Hippocampal formation (tissue), 2 donors: ENCODE results near the gene ACOT11.
"Not testable (repeated sequence)": the region's sequence is repeated elsewhere in the genome, so short reads cannot be mapped to it uniquely, and the experiment has no call there.

ENCODE experiments used
- DNase-seq, 2 donors: peaks; one replicate each; lab custom pipeline; 2025; lab: John Stamatoyannopoulos, UW

Gene ACOT11

DNA sequence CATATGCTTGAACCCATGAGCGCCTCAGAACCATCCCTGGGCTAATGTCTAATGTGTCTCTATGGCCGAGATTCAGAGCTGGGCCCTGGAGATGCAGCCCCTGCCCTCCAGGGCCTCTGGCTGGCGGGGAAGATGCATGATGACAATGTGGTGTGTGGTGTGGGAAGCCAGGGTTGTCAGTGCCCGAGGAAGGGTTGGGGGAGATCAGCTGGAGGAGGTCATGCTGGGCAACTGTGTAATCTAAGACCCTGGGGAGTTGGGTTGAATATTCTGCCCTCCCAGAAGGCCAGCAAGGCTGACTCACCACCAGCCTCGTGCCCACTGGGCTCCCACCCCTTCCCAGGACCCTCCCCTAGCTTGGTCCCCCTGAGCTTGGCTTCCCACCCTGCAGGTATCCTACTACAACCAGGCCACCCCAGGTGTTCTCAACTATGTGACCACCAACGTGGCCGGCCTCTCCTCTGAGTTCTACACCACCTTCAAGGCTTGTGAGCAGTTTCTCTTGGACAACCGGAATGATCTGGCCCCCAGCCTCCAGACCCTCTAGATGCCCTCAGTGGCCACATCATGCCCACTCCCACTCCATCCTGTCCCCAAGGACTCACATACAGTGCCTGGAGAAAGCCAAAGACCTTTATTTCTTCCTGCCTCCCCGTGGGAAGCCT, 60.7 kb downstream of the ACOT11 start:
- no peak for DNase-seq

DNA sequence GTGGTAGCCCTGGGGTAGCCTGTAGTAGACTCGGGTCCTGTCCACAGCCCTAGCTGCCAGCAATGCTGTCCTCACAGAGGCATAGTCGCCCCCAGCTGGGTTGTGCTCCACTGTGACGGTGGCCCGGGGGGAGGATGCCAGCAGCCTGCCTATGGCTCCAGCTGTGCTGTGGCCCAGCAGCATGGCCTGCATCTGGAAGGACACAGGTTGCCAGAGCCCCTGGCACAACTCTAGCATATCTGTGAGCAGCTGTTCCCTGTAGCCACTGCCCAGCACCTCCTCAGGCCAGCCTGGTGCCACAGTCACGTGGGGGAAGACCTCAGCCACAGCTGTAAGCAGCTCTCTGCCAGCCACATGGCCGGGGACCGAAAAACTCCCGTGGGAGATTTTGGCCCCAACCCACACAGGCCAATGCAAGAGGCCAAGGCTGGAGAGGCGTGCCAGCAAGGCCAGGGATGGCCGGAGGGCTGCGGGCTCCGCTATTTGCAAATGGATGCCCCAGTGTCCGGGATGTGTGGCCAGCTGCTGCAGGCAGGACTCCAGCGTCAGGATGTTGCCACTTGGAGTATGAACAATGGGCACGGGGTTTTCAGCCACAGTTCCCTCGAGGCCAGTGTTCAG, 61.4 kb downstream of the ACOT11 start:
- DNase-seq, result peak in 1 of 2 donors; percentile 59

DNA sequence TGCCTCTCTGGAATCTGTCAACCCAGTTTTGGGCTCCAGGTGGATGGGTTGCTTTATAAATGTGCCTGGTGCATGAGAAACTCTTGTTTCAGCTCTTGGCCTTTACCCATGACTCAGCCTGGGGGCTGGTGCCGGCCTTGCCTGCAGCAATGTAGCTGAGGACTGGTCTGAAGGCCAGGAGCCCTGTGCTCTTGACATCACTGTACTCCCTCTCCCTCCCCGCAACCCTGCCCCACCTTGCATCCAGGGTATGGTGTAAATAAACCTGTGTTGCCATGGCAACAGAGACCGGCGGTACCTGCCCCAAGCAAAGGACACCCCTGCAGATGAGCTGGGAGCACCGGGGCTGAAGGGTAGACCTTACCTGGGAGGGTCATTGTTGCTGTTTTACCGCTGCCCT, 62.0 kb downstream of the ACOT11 start:
- no peak for DNase-seq

DNA sequence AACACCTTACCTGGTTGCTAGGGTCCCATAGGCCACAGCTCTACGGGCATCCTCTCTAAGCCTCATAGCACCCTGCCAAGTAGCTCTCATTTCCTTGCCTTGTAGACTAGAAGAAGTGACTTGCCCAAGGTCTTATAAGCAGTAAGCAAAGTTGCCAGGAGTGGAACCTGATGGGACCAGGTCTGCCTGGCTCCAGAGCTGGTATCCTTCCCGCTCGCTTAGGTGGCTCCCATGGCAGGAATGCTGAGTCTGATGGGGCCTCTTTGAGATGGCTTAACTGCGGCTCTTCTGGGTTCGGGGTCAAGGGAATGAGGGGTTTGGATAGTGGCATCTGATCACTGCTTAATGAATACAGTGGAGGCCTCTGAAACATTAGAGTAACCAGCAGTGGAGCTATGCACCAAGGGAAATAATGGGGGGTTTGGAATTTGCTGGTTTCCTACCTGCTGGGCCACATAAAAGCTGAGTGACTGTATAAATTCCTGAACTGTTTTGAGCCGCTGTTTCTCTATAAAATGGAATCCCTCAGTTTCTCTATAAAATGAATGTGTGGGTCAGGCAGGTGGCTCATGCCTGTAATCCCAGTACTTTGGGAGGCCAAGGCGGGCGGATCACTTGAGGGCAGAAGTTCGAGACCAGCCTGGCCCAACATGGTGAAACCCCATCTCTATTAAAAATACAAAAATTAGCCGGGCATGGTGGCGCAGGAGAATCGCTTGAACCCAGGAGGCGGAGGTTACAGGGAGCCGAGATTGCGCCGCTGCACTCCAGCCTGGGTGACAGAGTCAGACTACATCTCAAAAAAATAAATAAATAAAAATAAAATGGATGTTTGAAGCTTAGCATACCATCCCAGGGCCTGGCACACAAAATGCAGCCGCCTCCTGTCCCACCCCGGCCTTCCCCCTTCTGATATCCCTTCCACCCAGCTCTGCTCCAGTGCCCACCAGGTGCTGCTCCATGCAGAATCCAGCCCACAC, 62.9 kb downstream of the ACOT11 start:
- DNase-seq, result no peak

DNA sequence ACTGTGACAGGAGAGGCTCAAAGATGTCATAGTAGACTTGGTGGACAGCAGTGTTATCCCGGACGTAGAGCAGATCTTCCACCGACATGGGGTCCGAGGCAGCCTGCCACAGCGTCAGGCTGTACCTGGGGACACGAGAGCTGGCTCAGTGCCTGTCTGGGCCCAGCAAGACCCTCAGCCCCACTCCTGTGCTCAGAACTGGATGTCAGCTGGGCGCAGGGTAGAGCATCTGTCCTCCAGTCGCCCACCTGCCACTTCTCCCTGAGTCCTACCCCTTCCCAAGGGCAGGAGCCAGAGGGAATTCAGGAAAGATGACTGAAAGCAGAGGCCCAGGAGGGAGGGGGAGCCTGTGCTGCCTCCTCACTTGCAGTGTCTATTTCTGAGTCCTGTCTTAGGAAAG, 63.6 kb downstream of the ACOT11 start:
- no peak for DNase-seq

DNA sequence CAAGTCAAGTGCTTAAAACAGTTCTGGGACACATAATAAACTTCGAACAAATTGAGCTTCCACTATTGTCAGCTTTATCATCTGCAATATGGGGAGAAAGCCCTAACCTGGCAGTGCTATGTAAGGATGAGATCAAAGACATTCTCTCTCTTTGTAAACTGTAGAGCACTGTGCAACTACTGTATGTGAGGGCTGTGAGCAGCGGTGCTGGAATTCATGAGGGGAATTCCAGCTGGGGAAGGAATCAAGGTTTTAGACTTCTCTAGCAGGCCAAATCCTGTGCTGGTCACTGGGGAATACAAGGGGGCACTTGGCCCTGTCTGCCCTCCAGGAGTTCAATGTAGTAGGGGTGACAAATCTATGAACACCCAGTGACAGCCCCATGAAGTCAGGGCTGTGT, 66.0 kb downstream of the ACOT11 start:
- DNase-seq, result no peak

DNA sequence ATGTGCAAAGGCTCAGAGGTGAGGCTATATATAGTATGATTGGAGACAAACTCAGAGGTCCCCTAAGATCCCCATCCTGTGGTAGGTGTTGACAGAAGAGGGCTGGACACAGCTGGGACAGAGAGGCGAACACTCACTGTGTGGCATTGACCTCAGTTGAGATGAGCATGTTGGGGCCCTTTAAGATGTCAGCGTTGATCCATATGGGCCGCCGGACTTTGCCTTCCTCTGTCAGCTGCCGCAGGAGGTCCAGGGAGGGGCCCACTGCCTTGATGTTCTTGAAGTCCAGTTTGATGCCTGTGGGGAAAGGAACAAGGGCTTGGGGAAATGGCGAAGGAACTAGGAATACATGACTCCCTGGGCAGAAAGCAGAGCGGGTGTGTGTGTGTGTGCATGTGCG, 66.5 kb downstream of the ACOT11 start:
- DNase-seq, result no peak

DNA sequence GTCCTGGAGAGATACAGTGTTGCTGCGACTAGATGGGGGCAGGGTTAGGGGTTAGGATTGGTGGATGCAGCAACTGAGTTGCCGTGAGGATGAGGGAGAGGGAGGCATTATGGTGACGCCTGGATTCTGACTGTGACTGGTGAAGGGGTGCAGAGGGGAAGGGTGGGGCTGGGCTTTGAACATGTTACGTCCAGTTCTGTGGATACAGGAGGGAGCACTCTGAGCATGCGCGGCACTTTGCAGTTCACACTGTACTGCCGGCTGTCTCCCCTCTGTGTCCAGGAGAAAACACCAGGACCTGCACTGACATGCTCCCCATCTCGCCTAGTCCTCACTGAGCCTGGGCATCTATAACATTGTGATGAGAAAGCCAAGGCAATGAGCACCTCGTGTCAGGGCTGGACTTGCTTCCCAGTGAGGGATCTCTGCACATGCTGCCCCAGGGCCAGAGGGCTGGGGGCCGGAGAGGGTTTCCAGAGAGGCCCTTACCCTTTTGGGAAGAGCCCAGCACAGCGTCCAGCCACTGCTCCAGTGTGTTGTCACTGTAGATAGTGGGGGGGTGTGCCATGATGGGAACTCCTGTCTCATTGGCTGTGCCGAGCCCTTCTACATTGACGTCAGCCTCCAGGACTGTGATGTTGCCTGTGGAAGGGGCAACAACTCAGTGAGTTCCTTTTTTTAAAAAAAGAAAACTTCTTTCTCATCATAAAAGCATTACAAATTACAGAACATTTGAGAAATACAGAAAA, 67.7 kb downstream of the ACOT11 start:
- DNase-seq, result no peak

DNA sequence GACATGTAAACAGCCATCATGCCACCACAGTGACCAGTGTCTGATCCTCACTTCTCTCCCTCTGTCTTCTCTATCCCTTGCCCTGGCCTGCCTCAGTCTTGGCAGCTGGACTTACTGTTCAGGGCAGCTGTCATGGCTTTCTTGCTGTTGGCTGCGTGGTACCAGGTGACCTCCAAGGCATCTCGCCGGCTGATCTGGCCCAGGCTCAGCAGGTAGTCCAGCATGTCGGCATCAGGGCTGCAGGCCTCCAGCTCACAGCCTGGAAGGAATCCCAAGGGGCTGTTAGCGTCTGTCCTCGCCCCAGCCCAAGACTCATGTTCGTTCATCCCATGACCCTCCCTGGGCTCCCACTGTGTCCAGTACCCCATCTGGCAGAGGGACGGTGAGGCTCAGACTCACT, 71.7 kb downstream of the ACOT11 start:
- DNase-seq, result no peak

DNA sequence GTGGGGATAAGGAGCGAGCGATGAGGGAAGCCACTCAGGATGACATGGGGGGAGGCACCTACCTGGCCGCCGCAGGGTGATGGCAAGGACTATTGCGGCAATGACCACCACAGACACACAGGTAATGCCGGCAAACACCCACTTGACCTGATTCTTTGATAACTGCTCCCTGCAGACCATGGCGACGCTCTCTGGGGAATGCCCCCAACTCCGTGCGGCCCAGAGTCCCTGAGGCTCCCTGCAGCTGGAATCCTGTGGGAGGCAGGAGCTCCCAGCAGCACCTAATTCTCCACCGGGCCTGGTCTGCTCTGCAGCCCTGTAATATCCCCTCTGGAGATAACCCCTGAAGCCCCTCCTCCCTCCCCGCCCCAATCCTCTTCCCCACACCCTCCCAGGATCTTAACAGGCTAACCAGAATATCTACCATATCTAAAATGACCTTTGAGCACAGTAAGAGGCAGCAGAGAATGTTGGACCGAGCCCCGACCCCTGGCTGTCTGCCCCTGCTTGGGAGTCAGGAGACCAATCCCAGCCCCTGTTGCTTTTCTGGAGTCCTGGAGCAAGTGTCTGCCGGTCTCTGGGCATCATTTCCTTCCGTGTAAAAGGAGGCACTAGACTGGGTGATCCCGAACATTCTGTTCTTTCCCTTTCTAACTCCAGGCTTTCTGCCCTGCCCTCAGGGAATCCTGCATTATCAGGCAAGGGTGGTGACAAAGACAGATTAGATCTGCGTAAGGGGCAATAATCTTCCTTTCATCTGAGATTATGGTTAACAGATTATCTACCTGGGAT, 75.4 kb downstream of the ACOT11 start, which contains the start of gene FAM151A:
Gene FAM151A (minus strand): TSS at position 310 of the 792 bp plus-strand sequence. CDS start 130 bp downstream, at position 180.
- no peak for DNase-seq

DNA sequence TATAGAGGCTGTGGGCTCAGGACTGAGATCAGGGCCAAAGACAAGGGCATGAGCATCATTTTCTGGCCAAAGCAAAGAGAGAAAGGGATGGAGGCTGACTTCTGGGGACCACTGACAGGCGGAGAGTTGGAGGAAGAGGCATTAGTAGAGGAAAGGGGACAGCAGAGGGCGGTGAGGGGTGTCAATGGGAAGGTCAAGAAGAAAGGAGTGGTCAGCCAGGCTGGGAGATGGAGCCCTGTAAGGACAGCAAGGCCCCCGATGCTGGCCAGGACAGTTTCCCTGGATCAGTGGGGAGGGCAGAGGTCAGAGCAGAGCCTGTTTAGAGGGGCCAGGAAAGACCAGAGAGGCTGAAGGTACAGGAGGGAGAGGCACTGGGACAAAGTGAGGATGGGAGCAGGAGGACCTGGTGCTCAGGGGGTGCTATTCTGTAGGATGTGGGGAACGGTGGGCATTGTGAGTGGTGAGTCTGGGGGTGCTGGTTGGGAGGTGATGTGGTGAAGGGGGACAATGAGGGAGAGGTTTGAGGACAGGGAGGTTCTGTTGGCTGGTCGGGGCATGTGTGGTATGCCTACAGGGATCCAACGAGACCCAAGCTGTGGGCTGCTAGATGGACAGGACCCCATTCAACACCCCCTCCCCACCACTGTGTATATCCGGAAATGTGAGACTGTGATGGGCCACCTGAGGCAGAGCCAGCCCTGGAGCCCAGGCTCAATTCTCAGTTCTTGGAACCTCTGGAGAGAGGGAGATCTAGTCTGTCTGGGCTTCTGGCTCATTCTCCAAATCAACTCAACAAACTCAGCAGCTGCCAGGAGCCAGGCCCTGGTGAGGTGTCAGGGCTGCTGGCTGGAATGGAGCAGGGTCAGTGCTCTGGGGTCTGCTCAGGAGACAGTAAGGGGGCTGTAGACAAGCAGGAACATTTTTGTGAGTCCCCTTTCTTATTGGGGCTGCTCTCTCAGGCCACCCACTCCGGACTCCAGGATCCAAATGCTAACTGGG, 76.7 kb downstream of the ACOT11 start:
- DNase-seq, result no peak

DNA sequence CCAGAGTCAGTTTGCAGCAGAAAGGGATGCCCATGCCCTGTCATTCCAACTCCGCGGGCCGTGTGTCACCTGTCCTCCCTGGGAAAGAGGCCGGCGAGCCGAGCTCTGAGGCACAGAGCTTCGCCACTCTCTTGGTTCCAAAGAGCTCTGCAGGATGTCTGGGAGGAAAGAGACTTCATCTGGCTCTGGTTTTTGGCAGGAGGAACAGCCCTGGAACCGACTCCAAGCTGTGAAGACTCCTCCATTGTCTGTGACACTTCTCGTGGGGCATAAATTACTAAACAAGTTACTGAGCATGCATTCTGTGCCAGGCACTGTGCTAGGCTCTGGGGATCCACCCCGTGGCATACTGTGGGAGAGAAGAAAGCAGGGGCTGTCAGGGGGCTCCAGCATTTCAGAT, 79.2 kb downstream of the ACOT11 start:
- no peak for DNase-seq

DNA sequence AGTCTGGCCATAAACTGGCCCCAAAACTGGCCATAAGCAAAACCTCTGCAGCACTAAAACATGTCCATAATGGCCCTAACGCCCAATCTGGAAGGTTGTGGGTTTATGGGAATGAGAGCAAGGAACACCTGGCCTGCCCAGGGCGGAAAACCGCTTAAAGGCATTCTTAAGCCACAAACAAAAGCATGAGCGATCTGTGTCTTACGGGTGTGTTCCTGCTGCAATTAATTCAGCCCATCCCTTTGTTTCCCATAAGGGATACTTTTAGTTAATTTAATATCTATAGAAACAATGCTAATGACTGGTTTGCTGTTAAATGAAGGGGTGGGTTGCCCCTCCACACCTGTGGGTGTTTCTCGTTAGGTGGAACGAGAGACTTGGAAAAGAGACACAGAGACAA, 87.8 kb downstream of the ACOT11 start:
- not testable (repeated sequence) for DNase-seq

DNA sequence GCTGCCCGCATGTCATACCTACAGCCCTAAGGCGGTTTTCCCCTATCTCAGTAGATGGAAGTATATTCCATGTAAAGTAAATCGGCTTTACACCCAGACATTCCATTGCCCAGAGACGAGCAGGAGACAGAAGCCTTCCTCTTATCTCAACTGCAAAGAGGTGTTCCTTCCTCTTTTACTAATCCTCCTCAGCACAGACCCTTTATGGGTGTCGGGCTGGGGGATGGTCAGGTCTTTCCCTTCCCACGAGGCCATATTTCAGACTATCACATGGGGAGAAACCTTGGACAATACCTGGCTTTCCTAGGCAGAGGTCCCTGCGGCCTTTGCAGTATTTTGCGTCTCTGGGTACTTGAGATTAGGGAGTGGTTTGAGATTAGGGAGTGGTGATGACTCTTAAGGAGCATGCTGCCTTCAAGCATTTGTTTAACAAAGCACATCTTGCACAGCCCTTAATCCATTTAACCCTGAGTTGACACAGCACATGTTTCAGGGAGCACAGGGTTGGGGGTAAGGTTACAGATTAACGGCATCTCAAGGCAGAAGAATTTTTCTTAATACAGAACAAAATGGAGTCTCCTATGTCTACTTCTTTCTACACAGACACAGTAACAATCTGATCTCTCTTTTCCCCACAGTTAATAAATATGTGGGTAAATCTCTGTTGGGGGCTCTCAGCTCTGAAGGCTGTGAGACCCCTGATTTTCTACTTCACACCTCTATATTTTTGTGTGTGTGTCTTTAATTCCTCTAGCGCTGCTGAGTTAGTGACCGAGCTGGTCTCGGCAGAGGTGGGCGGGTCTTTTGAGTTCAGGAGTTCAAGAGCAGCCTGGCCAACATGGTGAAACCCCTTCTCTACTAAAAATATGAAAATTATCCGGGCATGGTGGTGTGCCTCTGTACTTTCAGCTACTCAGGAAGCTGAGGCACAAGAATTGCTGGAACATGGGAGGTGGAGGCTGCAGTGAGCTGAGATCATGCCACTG, 88.7 kb downstream of the ACOT11 start:
- not testable (repeated sequence) for DNase-seq

DNA sequence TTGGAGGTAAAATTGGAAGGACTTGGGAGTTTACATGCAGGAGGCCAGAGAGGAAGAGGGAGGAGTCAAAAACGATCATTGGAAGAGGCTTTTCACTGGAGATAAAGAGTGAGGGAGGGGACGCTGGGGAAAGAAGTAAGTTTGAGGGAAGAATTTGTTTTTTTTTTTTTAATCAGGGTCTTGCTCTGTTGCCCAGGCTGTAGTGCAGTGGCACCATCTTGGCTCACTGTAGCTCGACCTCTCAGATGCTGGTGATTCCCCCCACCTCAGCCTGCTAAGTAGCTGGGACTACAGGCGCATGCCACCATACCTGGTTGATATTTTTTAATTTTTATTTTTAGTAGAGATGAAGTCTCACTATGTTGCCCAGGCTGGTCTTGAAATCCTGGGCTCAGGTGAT, 92.3 kb downstream of the ACOT11 start:
- no peak for DNase-seq

DNA sequence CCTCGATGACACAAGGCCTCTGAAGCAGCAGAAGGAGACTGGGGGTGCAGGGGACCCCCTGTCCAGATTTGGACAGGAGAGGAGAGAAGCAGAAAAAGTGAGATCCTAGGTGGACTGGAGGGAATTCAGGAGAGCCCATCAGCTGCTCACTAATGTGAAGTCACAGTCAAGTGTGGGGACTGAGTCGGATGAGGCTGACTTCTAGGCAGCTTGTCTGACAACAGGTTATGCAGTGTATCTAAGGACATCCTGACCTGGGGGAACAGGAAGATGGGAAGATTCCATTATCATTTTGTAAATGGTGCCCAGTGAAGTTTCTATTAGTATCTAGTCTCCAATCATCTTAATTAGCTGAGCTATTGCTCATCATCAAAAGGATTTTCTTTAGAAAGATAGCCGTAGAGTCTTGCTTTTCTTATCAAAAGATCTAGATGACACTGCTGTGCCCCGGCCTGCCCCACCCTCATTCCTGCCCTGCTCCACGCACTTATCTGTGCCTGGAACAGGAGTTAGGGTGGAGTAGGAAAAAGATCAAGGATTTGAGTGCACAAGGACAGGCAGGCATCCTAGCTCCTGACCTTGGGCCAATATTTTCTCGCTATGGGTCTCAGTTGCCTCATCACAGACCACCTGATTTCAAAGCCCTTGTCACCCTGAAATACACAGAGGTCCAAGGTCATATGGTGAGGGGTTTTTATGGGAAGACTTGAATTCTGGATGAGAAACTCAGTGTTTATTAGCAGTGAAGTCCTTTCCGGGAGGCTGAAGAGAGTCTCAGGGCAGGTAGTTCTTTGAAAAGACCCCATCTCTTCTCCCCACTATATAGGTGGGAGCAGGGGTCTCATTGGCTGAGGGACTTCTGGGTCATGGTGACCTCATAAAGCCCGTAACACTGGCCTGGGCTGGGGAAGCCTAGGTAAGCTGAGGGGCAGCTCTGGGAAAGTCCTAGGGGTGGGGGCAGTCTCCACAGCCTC, 93.1 kb downstream of the ACOT11 start, which contains the start of gene MROH7:
Gene MROH7 (plus strand): TSS at position 924 of the 974 bp plus-strand sequence. CDS start 11,141 bp downstream, outside the sequence.
- DNase-seq, result no peak

DNA sequence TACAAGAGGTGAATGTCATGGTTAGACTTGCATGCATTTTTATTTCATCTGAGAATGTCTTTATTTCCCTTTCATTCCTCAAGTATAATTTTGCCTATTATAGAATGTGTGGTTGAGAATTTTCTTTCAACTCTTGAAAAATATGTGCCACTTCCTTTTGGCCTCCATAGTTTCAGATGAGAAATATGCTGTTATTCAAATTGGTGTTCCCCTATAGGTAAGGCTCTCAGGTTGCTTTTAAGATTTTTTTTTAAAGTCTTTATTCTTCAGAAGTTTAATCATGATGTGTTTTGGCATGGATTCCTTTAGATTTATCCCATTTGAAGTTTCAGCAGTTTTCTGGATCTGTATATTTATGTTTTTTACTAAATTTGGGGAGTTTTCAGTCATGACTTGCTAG, 95.7 kb downstream of the ACOT11 start:
- no peak for DNase-seq
